Measurements from ENCODE around the gene IGFBP7.

- TF ChIP-seq CTCF (IDR thresholded peaks at IDR 0.05) (no peak), POLR2A (IDR thresholded peaks at IDR 0.05) (no peak)
Observed at GRCh38 chr4:57100979-57101651, 9.1 kb downstream of the IGFBP7 start.

Measured in adrenal gland (tissue), 5 donors.